AG04450 (cell line): ENCODE measurements around the gene MECP2. TPM values are rescaled to one million over a fixed set of nuclear protein-coding genes. Genes with fewer than 3 reads are reported as not detected.

Experiments used
- CTCF ChIA-PET: fragments of 300-600, 350-600 bp; formaldehyde crosslinking; extraction: SDS; loops from one replicate; lab custom pipeline; 2022; ENCODE audit warnings: antibody characterized with exemption, inconsistent platforms; lab: Charles Lee
- POLR2A ChIA-PET: fragments of 350-600 bp; formaldehyde crosslinking; extraction: SDS; loops from one replicate; lab custom pipeline; 2021; ENCODE audit warnings: antibody characterized with exemption, inconsistent platforms; lab: Yijun Ruan, JAX
- DNase-seq: peaks from one replicate; pipeline ENCODE4 v3.0.0-alpha.2; 2011; ENCODE audit warnings: low read depth, low spot score
- H3K27ac ChIP-seq: one replicate; pipeline ENCODE4 v1.5.1; 2012; ENCODE audit warnings: low read depth, low read length, control low read depth
- H3K27me3 ChIP-seq: one replicate; pipeline ENCODE4 v1.6.0; 2012; ENCODE audit warnings: low read length; ENCODE audit not compliant: control insufficient read depth, insufficient read depth
- H3K4me3 ChIP-seq: 2 replicates; pipeline ENCODE4 v1.5.1; 2011; ENCODE audit warnings: mild to moderate bottlenecking, low read depth, low read length, control low read depth
- H3K9me3 ChIP-seq: 2 replicates; pipeline ENCODE4 v1.5.1; 2012; ENCODE audit warnings: low read length; ENCODE audit not compliant: control insufficient read depth, insufficient read depth
- CTCF ChIP-seq: IDR thresholded peaks from 2 replicates; pipeline ENCODE4 v1.5.1; 2011; ENCODE audit warnings: low read depth, low read length, control low read depth, inconsistent platforms
- polyA plus RNA-seq: library from polyadenylated mRNA; depleted of rRNA; stranded (reverse); fragments of >200 nt; gene quantifications from 2 replicates; pipeline ENCODE4 v1.2.3, GENCODE V29; 2011

Gene MECP2
- polyA plus RNA-seq, 1 experiment = 12.8 TPM

- TF ChIP-seq CTCF = no peak
- no peaks in the 10 kb centered on the region for H3K9me3 ChIP-seq
- no peak overlapping the region for H3K4me3 ChIP-seq
- no peak for DNase-seq
- ChIA-PET POLR2A (no interaction called here), CTCF (no interaction called here)
- H3K27ac ChIP-seq = no peak overlapping the region
- H3K27me3 ChIP-seq = no peaks in the 10 kb centered on the region
Measured at GRCh38 chrX:154038656-154039055, 58.9 kb downstream of the MECP2 start.

GRCh38 chrX:154037754-154038153, 59.8 kb downstream of the MECP2 start:
- Histone ChIP-seq H3K27ac (no peak overlapping the region), H3K27me3 (no peaks in the 10 kb centered on the region), H3K4me3 (no peak overlapping the region), H3K9me3 (no peaks in the 10 kb centered on the region)
- ChIA-PET POLR2A (no interaction called here), CTCF (no interaction called here)
- no peak for DNase-seq
- TF ChIP-seq CTCF = no peak

GRCh38 chrX:154036513-154036912, 61.0 kb downstream of the MECP2 start:
- no peaks in the 10 kb centered on the region for H3K9me3 ChIP-seq
- H3K27ac ChIP-seq = no peak overlapping the region
- no peak for DNase-seq
- CTCF ChIA-PET = interaction anchor here (1.0 kb wide), 1 partner anchor 10 kb away, joined by 3 read pairs; no protein-coding TSS in a partner anchor
- POLR2A ChIA-PET = no interaction called here
- H3K4me3 ChIP-seq = no peak overlapping the region
- no peak for TF ChIP-seq CTCF
- no peaks in the 10 kb centered on the region for H3K27me3 ChIP-seq

- ChIA-PET CTCF (no interaction called here), POLR2A (no interaction called here)
- H3K4me3 ChIP-seq = no peak overlapping the region
- H3K9me3 ChIP-seq = no peaks in the 10 kb centered on the region
- no peaks in the 10 kb centered on the region for H3K27me3 ChIP-seq
- no peak for TF ChIP-seq CTCF
- no peak for DNase-seq
- H3K27ac ChIP-seq = no peak overlapping the region
Measured at GRCh38 chrX:154033848-154034247, 63.7 kb downstream of the MECP2 start.

- ChIA-PET CTCF (no interaction called here), POLR2A (no interaction called here)
- H3K4me3 ChIP-seq = no peak overlapping the region
- H3K9me3 ChIP-seq = no peaks in the 10 kb centered on the region
- H3K27ac ChIP-seq = no peak overlapping the region
- H3K27me3 ChIP-seq = no peaks in the 10 kb centered on the region
- no peak for DNase-seq
- no peak for TF ChIP-seq CTCF
Measured at GRCh38 chrX:154032653-154033052, 64.9 kb downstream of the MECP2 start.
